ENCODE measurements around the gene MCEE.

MCEE gene

GRCh38 chr2:71082402-71083252 is 47.4 kb downstream of the MCEE start:
- DNase-seq (ENCODE audit: low read depth in 2 of 2) = no peak

GRCh38 chr2:71078624-71079023 is 51.4 kb downstream of the MCEE start:
- no peak for DNase-seq (ENCODE audit: low read depth in 2 of 2)

GRCh38 chr2:71074893-71075395 is 55.1 kb downstream of the MCEE start:
- no peak for DNase-seq (ENCODE audit: low read depth in 2 of 2)

- no peak for DNase-seq (ENCODE audit: low read depth in 2 of 2)
These were observed 56.6 kb downstream of the MCEE start for GRCh38 chr2:71073475-71073874.

GRCh38 chr2:71072492-71072891 is 57.5 kb downstream of the MCEE start:
- DNase-seq (ENCODE audit: low read depth in 2 of 2) = no peak

GRCh38 chr2:71071681-71072398 is 58.2 kb downstream of the MCEE start:
- DNase-seq (ENCODE audit: low read depth in 2 of 2) = peak in 1 of 2 donors; percentile 16

GRCh38 chr2:71070294-71071093 is 59.5 kb downstream of the MCEE start:
- no peak for DNase-seq (ENCODE audit: low read depth in 2 of 2)

- no peak for DNase-seq (ENCODE audit: low read depth in 2 of 2)
These were observed 60.7 kb downstream of the MCEE start for GRCh38 chr2:71069376-71069775.

- DNase-seq (ENCODE audit: low read depth in 2 of 2) = peak; percentile 90 to 91
These were observed 61.6 kb downstream of the MCEE start, which contains the start of gene NAGK for GRCh38 chr2:71068218-71069035. Gene NAGK, plus strand, starts transcription at chr2:71068648. Its CDS starts 36 bp downstream, at chr2:71068684.

GRCh38 chr2:71067567-71068217 is 62.3 kb downstream of the MCEE start:
- no peak for DNase-seq (ENCODE audit: low read depth in 2 of 2)

GRCh38 chr2:71066856-71067255 is 63.2 kb downstream of the MCEE start:
- DNase-seq (ENCODE audit: low read depth in 2 of 2) = no peak

- DNase-seq (ENCODE audit: low read depth in 2 of 2) = no peak
These were observed 65.0 kb downstream of the MCEE start for GRCh38 chr2:71064754-71065621.

GRCh38 chr2:71064110-71064611 is 65.9 kb downstream of the MCEE start:
- DNase-seq (ENCODE audit: low read depth in 2 of 2) = no peak

GRCh38 chr2:71063216-71063615 is 66.8 kb downstream of the MCEE start:
- DNase-seq (ENCODE audit: low read depth in 2 of 2) = no peak

GRCh38 chr2:71060871-71061270 is 69.2 kb downstream of the MCEE start:
- no peak for DNase-seq (ENCODE audit: low read depth in 2 of 2)

- DNase-seq (ENCODE audit: low read depth in 2 of 2) = no peak
These were observed 69.8 kb downstream of the MCEE start for GRCh38 chr2:71060211-71060610.
